Measurements from ENCODE around the gene GMPR2. TPM values are rescaled to one million over a fixed set of nuclear protein-coding genes. Genes with fewer than 3 reads are reported as not detected.

The GMPR2 gene
- total and polyA plus RNA-seq, 2 of the 13 experiments (the other 11 are each of a cell fraction or from before 2014, with no cell fraction given) = 210 to 273 TPM

- TF ChIP-seq, protein P1, sequence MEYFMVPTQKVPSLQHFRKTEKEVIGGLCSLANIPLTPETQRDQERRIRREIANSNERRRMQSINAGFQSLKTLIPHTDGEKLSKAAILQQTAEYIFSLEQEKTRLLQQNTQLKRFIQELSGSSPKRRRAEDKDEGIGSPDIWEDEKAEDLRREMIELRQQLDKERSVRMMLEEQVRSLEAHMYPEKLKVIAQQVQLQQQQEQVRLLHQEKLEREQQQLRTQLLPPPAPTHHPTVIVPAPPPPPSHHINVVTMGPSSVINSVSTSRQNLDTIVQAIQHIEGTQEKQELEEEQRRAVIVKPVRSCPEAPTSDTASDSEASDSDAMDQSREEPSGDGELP (IDR thresholded peaks at IDR 0.05; ENCODE audit: borderline replicate concordance, low read depth) = peak; percentile 70
- TF ChIP-seq KAT7 (CRISPR knock-in tag; IDR thresholded peaks at IDR 0.05; ENCODE audit: borderline replicate concordance) (no peak), REST (IDR thresholded peaks at IDR 0.05; ENCODE audit: borderline replicate concordance in 1 of 2, low read depth in 1 of 2, low read length in 2 of 2) (no peak), ZMYM4 (CRISPR knock-in tag; IDR thresholded peaks at IDR 0.05) (0 out of 2 replicates have a peak, but pooled peaks have one; percentile 40), ZNF207 (IDR thresholded peaks at IDR 0.05; ENCODE audit: borderline replicate concordance) (no peak), ZFP36 (IDR thresholded peaks at IDR 0.05; ENCODE audit: borderline replicate concordance, low read depth, low read length, partially characterized antibody) (no peak), EP300 (IDR thresholded peaks at IDR 0.05; ENCODE audit: low read depth in 2 of 2, low read length in 2 of 2) (no peak; a peak in 1 of 4 replicates), EP300 (CRISPR knock-in tag; IDR thresholded peaks at IDR 0.05; ENCODE audit: borderline replicate concordance) (no peak), CSRNP2 (CRISPR knock-in tag; conservative IDR thresholded peaks at IDR 0.05; ENCODE audit: low read depth) (no peak), ATF7 (IDR thresholded peaks at IDR 0.05) (no peak), ATF7 (CRISPR knock-in tag; IDR thresholded peaks at IDR 0.05) (no peak), ZNF576 (CRISPR knock-in tag; IDR thresholded peaks at IDR 0.05) (peak; percentile 12; the same call in 1 of the 2 replicates), ZSCAN5A (CRISPR knock-in tag; IDR thresholded peaks at IDR 0.05; ENCODE audit: borderline replicate concordance) (peak; percentile 72)
- TF ChIP-seq, protein P2, sequence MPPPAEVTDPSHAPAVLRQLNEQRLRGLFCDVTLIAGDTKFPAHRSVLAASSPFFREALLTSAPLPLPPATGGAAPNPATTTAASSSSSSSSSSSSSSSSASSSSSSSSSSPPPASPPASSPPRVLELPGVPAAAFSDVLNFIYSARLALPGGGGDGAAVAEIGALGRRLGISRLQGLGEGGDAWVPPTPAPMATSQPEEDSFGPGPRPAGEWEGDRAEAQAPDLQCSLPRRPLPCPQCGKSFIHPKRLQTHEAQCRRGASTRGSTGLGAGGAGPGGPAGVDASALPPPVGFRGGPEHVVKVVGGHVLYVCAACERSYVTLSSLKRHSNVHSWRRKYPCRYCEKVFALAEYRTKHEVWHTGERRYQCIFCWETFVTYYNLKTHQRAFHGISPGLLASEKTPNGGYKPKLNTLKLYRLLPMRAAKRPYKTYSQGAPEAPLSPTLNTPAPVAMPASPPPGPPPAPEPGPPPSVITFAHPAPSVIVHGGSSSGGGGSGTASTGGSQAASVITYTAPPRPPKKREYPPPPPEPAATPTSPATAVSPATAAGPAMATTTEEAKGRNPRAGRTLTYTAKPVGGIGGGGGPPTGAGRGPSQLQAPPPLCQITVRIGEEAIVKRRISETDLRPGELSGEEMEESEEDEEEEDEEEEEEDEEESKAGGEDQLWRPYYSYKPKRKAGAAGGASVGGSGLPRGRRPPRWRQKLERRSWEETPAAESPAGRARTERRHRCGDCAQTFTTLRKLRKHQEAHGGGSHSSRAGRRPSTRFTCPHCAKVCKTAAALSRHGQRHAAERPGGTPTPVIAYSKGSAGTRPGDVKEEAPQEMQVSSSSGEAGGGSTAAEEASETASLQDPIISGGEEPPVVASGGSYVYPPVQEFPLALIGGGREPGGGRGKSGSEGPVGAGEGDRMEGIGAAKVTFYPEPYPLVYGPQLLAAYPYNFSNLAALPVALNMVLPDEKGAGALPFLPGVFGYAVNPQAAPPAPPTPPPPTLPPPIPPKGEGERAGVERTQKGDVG (CRISPR knock-in tag; IDR thresholded peaks at IDR 0.05; ENCODE audit: borderline replicate concordance) = no peak
- TF ChIP-seq, protein P3, sequence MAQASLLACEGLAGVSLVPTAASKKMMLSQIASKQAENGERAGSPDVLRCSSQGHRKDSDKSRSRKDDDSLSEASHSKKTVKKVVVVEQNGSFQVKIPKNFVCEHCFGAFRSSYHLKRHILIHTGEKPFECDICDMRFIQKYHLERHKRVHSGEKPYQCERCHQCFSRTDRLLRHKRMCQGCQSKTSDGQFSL (CRISPR knock-in tag; IDR thresholded peaks at IDR 0.05) = peak; percentile 27; the same call in 1 of the 2 replicates
Observed at GRCh38 chr14:24196071-24197055, 36.4 kb upstream of the GMPR2 start (continued).
